NCI-H345 (cell line): ENCODE results near the gene CTXN3.
A peak's percentile ranks its signal among the peaks of the same experiment; 100 is the strongest.

Experiments
- DNase-seq: peaks from one replicate; lab custom pipeline; 2025; lab: John Stamatoyannopoulos, UW

Gene CTXN3

DNA sequence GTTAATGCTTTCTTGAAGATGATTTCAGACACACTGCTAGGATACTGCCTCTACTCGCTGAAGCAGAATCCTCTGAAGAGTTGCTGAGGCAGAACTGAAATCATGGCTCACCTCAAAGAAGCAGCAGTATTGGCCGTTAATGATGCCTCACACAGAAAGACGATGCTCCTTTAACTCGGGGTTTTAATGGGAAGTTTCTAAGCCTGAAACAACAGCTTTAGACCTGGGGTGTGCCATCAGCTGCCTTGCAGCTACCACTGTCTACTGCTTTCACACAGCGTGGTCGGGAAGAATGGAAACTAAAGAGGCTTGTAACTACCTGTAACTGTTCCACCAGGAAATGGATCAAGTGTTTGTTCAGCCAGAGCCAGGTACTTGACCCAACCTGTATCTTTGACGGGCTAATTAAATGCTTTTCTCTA, at the start of gene CTXN3:
CTXN3 (plus strand) TSS at position 65 of the 422 bp plus-strand sequence. CDS start 8,440 bp downstream, outside the sequence.
- peak; percentile 80 for DNase-seq

DNA sequence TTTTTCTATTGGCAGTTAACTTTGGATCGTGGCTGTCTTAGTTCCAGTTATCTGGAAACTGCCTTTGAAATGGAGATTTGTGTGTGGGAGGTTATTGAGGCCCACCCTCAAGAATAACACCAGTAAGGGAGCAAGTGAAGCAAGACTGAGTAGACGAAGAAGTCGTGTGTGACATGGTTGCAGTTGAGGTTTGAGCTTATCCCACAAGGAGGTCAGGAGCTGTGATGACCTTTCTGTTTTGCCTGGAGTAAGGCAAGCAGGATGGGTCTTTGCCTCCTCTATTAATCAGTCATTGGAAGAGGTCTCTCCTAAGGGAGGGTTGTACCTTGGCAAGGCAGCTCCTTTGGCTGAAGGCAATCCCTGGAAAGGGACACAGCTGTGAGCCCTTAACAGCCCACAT, 49.6 kb upstream of the CTXN3 start:
- no peak for DNase-seq

DNA sequence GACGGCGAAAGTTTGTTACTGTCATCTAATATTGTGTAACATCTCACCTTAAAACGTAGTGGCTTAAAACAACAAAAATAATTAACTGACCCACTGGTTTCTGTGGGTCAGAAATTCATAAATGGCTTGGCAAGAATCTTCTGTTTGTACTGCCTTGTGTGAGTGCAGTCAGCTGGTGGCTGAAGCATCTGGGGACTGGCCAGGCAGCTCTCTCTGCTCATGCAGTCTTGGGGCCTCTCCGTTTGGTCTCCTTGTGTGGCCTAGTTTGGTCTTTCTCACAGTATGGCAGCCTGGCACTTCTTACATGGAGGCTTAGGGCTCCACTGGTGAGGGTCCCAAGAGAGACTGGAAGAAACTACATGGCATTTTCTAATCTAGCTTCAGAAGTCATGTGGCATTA, 49.0 kb upstream of the CTXN3 start:
- DNase-seq: no peak

DNA sequence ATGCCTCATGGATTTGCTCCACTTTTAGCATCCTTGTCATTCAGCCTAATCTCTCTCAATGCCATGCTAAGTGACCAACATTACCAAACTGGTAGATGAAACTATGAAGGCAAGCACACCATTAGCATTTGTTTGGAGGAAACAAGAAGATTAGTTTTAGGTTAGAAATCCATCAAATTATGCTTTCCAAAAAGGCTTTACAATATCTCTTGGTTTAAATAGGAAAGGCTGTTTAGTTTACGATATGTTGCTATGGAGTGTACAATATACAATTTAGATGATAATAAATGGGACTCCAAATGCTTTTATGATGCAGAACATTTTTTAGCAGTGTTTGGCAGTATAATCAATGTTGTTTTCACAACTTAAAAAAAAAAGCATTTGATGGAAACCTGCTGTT, 47.8 kb upstream of the CTXN3 start:
- no peak for DNase-seq

DNA sequence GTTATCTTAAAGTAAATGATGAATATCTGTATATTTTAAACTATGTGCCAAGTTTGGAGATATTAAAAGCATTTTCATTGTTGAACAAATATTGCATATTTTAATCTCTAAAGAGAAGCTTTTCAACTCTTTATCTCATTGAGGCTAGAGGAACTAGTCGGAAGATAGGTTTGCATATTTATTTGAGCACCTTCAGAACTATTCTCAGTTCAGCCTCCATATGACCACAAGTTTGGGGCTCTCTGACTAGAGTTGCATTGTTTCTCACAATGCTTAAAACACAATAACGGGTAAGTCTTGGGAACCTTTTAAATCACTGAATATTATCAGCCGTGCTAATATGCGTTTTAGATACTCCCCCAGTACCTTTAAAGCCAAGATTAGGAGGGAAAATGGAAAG, 47.3 kb upstream of the CTXN3 start:
- no peak for DNase-seq

DNA sequence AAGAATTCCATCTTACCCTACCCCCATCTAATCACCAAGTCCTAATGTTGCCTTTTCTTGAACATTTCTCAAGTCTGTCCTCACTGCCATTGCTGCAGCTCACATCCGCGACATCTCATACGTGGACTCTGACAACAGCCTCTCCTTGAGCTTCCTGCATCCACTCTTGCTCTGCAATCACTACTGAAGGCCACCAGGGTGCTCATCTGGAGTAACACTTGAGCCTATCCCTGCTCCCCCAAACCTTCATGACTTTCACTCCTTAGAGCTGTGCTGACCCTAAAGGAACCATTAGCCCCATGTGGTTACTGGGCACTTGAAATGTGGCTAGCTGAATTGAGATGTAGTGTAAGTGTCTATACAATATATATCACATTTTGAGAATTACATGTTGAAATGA, 46.4 kb upstream of the CTXN3 start:
- DNase-seq: no peak

DNA sequence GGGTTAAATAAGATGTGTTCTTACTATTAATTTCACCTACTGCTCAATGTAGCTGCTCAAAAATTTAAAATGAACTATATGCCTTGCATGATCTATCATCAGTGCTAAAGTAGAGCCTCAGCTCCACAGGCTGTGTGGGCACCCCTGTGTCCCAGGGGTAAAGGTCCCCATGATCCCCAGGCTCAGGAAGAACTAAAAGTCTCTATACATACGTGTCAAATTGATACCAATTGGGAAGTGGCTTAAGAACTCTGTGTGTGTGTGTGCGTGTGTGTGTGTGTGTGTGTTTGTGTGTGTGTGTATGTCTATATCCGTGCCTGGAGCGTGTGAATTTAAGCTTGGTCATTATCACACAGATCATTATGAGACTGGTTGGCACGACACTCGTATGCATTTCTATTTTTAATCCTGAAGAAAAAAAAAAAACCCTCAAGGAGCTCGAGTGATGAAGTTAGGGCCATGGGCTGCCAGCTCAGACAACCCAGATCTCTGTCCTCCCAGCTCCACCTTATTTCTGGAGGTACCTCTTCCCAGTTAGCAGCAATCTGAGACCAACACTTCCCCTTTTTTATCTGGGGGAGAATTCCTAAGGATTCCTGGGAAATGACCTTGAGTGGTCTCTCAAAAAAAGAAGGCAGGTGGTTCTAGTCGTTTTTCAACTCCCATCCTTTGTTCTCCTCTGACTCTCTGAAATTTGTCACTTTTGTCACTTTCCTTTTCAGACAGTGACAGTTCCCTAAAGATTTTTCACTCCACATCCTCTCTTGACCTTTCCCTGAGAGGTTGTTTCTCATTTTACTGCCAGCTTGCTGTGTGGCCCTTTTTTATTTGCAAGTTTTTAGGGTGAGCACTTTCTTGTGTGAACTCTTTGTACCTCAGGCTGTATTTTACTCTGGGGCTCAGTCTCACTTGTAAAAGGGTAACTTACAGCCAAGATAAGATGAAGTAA, 45.7 kb upstream of the CTXN3 start:
- no peak for DNase-seq

DNA sequence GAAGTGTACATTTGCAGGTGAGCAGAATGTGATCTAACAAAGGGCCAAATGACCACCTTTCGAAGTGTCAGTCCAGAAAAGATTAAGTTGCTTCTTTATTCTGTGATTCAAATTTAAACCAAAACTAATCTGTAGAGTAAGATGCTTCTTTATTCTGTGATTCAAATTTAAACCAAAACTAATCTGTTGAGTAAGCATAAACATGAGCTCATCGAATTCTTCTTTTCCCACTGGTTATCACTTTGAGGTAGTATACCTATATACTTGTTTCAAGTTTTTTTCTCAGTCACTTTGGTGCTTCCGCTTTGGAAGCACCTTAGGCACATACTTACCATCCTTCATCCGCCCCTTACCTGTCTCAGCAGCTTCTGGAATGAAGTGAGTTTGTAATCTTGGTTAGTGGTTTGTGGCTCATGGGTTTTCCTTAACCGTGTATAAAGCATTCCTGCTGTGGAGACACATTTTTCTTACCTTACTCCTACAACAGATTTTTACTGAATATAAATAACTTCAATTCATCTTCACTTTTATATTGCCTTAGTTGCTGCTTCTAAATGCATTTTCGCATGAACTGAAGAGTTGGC, 40.7 kb upstream of the CTXN3 start:
- no peak for DNase-seq

DNA sequence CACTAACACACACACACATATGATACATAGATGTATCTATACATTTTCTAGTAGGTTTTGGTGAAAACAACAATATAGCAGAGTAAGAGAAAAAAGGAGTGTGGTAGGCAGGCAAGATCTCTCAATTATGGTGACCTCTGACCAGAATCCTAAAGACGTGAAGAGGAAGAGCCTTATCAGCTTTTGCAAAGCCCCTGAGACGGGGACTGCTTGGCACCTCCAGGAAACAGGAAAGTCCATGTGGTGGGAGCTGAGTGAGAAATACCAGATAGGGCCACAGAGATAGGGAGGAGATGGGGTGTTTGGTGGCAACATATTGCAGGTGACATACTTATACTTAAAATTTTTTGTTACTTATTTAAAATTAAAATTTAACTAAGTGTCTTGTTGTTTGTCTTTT, 39.9 kb upstream of the CTXN3 start:
- DNase-seq: no peak

DNA sequence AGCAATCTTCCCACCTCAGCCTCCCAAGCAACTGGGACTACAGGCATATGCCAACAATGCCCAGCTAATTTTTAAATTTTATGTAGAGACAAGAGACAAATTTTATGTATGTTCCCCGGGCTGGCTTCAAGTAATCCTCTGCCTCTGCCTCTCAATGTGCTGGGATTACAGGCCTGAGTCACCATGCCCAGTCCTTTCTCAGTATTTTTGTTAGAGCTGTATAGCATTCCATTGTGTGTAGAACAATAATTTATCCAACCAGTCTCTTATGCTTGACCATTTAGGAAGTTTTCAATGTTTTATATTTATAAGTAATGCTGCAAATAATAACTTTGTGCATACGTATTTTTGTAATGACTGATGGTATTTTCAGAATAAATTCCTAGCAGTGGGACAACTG, 38.9 kb upstream of the CTXN3 start:
- no peak for DNase-seq

DNA sequence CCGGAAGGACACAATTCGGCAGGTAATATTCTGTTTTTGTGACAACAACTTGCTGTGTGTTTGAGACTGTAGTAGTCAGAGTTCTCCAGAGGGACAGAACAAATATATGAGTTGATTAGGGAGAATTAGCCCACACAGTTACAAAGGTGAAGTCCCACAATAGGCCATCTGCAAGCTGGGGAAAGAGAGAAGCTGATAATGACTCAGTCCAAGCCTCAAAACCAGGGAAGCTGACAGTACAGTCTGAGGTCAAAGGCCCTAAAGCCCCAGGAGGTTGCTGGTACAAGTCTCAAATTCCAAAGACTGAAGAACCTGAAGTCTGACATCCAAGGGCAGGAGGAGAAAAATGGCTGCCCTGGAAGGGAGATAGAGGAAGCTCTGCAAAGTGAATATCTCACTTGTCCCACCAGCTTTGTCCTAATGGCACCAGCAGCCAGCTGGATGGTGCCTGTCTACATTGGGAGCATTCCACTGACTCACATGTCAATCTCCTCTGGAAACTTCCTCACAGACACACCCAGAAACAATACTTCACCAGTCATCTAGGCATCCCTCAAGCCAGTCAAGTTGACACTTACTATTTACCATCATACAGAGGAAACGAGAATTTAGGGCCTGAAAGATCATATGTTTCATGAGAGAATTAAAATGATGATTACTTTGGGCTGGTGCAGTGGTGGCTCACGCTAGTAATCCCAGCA, 36.3 kb upstream of the CTXN3 start:
- DNase-seq: no peak

DNA sequence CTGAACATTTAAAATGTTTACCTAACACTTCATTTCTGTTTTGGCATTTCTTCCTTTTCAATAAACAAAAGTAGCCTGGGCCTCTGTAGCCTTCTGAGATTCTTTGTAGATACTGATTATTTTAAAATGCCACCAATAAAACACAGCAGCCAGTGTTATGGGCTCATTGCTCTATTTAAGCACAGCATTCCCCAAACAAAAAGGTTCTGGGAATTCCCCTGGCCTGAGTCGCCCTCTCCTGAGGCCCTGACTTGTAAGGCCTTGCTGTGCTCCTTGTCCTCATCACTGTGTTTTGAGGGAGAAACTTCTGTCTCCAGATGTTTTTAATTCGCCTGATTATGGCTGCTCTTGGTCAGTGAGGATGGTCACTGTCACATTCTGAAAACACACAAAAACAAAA, 33.0 kb upstream of the CTXN3 start:
- DNase-seq: no peak

DNA sequence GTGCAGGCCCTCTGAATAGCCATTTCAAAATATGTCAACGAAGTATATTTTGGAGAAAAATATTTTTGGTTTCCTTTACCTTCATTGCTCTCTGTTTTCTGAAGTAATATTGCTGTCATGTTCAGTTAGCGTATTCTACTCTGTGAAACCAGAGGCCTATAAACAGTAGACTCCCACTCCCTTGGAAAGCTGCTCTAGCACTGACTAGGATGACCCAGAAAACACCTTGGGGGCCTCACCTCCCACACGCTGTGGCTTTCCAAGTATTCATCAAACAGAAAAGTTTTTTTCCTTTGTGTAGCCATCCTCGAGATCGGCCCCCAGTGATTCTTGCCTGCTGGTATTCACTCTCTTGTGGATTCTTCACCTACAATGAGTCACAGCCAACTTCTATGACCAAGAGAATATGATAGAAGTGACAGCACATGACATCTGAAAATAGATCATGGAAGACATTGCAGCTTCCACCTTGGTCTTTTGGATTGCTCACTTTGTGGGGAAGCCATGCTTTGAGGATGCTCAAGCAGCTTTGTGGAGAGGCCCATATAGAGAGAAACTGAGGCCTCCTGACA, 28.9 kb upstream of the CTXN3 start:
- DNase-seq: no peak

DNA sequence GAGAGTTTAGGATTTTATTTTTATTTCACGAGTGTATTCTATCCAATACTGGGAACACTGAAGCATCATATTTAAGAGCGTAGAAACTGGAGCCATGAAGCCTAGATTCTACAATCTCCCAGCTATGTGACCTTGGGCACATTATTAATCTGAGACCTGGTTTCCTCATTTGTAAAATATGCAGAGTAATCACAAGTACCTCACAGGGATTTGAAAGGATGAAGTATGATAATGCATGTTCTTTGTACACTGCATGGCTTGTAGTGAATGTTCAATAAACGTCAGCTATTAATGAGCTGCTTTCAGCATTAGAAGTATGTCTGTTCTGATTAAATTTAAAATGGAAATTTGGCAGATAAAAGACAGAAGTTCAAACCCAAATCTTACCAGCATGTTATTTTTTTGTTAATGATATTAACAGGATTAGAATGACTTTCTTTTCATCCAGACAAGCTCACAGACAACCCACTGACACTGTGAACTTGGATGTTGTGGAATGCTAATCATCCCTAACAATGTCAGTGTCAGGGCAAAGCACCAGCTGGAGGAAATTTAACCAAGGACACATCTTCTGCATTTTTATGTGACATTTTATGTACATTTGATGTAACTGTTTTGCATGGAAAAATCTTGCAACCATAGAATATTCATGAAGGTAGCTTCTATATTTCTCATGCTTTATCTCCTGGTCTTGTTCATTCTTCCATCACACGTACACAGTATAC, 27.1 kb upstream of the CTXN3 start:
- DNase-seq: no peak

DNA sequence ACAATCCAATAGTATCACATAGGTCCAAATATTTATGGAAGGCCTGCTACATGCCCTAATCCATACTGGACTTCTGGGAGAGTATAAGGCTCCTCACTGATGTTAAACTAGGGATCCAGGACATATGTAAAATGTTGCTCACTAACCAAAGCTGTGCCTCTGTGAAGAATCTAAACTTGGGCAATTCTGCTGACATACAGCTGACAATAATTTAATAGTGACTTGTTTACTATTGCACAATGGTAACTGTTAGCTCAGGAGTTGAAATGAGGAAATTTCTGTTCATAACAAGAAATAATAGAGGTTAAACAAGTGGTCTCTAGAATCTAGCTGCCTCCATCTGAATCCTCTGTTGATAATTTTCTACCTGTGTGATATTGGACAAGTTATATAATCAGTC, 14.9 kb upstream of the CTXN3 start:
- no peak for DNase-seq

DNA sequence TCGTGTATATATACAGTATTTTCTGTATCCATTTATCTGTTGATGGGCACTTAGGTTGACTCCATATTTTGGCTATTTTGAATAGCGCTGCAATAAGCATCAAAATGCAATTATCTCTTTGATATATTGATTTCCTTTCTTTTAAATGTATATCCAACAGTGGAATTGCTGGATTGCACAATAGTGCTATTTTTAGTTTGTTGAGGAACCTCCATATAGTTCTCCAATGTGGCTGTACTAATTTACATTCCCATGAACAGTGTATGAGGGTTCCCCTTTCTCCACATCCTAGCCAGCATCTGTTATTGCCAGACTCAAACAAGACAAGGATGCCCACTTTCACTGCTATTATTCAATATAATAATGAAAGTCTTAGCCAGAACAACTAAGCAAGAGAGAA, 9.1 kb upstream of the CTXN3 start:
- DNase-seq: no peak

DNA sequence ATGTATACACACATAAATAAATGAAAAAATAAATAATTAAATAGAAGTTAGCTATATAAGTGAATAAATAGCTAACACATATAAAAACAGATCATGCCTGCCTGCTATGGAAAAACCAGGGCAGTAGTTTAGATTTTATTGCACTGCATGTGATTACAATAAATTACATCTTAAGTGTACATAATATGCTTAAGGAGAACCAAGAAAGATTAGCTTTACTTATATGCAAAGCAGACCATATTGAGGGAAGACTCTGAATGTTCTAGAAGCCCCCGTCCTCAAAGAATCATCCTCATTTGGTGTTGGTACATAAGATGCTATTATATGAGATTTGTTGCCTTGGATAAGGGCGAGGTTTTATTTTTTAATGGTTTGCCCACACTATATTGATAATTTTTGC, 5.9 kb upstream of the CTXN3 start:
- DNase-seq: no peak

DNA sequence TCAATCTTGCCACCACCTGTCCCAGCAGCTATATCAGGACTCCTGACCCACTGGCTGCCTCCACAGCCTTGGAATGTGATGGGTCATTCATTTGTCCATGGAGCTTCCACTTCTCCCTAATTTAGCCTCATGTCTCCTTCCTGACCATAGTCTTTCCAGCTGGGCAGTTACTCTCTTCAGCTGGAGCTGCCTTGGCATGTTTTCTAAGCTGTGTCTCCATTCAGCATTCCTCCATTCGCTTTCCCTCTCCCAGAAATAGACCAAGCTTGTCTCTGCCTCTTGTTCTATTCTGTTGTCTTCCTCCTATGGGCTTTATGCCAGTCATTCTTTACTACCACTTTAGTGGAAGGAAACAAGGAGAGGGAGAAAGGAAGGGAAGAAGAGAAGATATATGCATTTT, 5.3 kb upstream of the CTXN3 start:
- DNase-seq: no peak

DNA sequence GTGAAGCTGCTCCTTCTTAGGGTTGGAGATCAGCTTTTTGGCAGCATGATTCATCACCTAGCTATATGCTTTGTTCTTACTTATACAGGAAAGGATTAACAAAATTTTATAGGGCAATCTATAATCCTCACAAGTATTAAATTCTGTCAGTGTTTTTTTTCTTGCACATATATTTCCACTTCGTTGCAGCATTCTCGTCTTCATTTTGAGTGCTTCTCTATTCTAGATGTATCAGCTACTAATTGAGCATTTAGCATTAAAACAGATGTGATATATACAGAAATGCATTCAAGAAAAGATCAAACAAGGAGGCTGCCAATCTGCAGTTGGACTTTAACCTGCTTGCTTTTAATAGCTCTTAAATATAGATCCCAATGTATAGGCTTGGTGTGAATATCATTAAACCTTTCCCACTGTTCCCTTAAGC, 3.6 kb upstream of the CTXN3 start:
- DNase-seq: no peak

DNA sequence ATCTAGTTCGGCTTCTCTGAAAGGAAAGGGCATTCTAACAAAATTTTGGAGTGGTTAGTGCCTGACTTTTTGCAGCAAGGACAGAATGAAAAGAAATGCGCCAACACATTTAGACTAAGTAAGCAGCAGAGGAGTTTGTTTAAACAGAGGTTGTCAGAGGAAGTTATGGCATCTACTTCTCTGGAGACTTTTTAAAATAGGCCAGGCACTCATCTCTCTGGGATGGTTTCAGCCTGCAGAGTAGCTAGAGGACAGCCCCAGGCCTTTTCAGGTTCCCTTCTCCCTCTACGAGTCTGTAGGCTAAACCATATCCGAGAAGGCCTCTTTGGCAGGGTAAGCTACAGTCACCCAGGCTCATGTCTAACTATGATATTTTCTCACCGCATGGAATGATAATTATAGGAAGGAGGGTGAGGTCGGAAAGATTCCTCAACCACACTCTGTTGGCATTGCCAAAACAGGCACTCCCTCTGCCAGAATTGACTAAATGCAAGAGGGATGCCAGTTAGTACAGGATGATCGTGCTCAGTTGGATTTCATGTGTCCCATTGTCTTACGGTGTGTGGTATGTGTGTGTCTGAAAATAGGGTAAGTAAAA, 1.4 kb upstream of the CTXN3 start:
- DNase-seq: no peak

DNA sequence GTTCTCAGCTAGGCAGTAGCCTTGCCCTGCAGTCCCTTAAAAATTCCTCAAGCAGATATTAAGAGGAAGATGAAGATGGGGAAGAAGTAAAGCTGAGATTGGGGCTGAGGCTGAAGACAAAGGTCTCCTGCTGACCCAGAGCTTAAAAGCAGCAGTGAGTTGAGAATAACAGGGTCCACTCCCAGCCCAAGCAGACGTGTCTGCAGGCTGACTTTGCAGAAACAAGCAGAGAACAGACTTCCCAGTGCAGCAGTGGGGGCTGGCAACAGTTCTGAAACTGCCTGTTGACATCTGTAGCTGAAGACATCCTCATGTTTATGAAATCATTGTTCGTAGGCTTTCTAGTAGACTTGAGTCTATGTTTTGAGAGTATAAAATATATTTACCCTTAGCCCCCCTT, 1.1 kb downstream of the CTXN3 start:
- DNase-seq: no peak

DNA sequence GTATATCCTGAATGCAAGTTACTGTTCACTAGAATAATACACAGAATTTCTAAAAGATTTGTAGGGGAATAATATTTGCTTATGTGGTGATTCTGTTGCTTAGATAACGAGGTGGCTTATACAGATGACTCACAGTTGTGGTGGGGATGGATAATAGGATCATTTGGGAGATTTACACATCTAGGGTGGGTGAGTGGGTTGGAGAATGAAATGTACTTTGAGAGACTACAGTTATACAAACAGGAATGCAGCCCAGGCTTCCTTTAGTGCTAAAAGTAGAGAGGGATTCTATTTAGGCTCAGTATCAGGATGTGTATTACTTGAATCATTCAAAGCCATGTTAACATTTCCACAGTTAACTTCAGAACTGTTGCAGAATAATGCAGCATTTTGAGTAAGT, 1.8 kb downstream of the CTXN3 start:
- DNase-seq: no peak
